HG03520 (cell line): Measurements from ENCODE around the gene LGMN.
A peak's percentile ranks its signal among the peaks of the same experiment; 100 is the strongest.
"Not testable (repeated sequence)": the region's sequence is repeated elsewhere in the genome, so short reads cannot be mapped to it uniquely, and the experiment has no call there.

ENCODE experiments used
- ATAC-seq: cut with Tn5 transposase; IDR thresholded peaks from one replicate; pipeline ENCODE4 v1.9.1; 2021; ENCODE audit warnings: mild to moderate bottlenecking, moderate library complexity; ENCODE audit not compliant: unreplicated experiment

The LGMN gene

GRCh38 chr14:92729634-92730358 lies 18.6 kb downstream of the LGMN start:
- ATAC-seq, result peak; percentile 78

- ATAC-seq, result no peak
Observed at GRCh38 chr14:92728759-92729364, 19.6 kb downstream of the LGMN start.

GRCh38 chr14:92726933-92727262 lies 21.5 kb downstream of the LGMN start:
- ATAC-seq, result no peak

- ATAC-seq, result no peak
Observed at GRCh38 chr14:92726135-92726932, 22.1 kb downstream of the LGMN start.

- no peak for ATAC-seq
Observed at GRCh38 chr14:92724516-92725340, 23.7 kb downstream of the LGMN start.

GRCh38 chr14:92719890-92720323 lies 28.5 kb downstream of the LGMN start:
- no peak for ATAC-seq

GRCh38 chr14:92719421-92719820 lies 29.0 kb downstream of the LGMN start:
- no peak for ATAC-seq

GRCh38 chr14:92718664-92719063 lies 29.8 kb downstream of the LGMN start:
- ATAC-seq, result no peak

GRCh38 chr14:92717571-92718042 lies 30.8 kb downstream of the LGMN start:
- ATAC-seq, result no peak

GRCh38 chr14:92716131-92716530 lies 32.3 kb downstream of the LGMN start:
- no peak for ATAC-seq

- ATAC-seq, result not testable (repeated sequence)
Observed at GRCh38 chr14:92714739-92715307, 33.6 kb downstream of the LGMN start.

- ATAC-seq, result no peak
Observed at GRCh38 chr14:92712654-92713051, 35.8 kb downstream of the LGMN start.

- ATAC-seq, result no peak
Observed at GRCh38 chr14:92711976-92712653, 36.3 kb downstream of the LGMN start.

- ATAC-seq, result no peak
Observed at GRCh38 chr14:92710001-92710341, 38.5 kb downstream of the LGMN start.

- ATAC-seq, result no peak
Observed at GRCh38 chr14:92709340-92710000, 39.0 kb downstream of the LGMN start.

- ATAC-seq, result no peak
Observed at GRCh38 chr14:92706386-92706785, 42.0 kb downstream of the LGMN start.

GRCh38 chr14:92704821-92705220 lies 43.6 kb downstream of the LGMN start:
- ATAC-seq, result no peak

- ATAC-seq, result peak; percentile 89
Observed at GRCh38 chr14:92704036-92704804, 44.2 kb downstream of the LGMN start.

- ATAC-seq, result no peak
Observed at GRCh38 chr14:92703516-92703915, 44.9 kb downstream of the LGMN start.
